HCT116 (cell line): ENCODE data around the gene APAF1. TPM values are rescaled to one million over a fixed set of nuclear protein-coding genes. Genes with fewer than 3 reads are reported as not detected.

Experiments
- ATAC-seq: fragments of 200-7000 bp; cut with Tn5 transposase; 2 replicates; pipeline ENCODE4 v1.9.1; 2020; ENCODE audit warnings: mild to moderate bottlenecking, moderate library complexity
- BruUV-seq: library from RNA; stranded (reverse); fragments of 400-500 nt; replicated peaks from 2 replicates; lab custom pipeline; 2021; lab: Mats Ljungman, UMichigan
- CTCF ChIA-PET: fragments of 300-600 bp; sonication (Branson Sonifier 250); formaldehyde crosslinking; loops from one replicate; lab custom pipeline; 2021; ENCODE audit warnings: antibody characterized with exemption; lab: Charles Lee
- POLR2A ChIA-PET: fragments of 300-600, 350-600 bp; sonication (Branson Sonifier 250); formaldehyde crosslinking; loops from one replicate; lab custom pipeline; 2021; ENCODE audit warnings: antibody characterized with exemption; lab: Charles Lee
- RAD21 ChIA-PET, 2 experiments: fragments of 300-600 bp; sonication (Branson Sonifier 250); formaldehyde crosslinking; loops; one replicate each; lab custom pipeline; 2023; ENCODE audit warnings: low total read pairs in 2 of 2; ENCODE audit not compliant: uncharacterized antibody in 2 of 2, unreplicated experiment in 2 of 2, low non-redundant PET in 1 of 2; lab: Charles Lee
- DNase-seq: peaks from one replicate; pipeline ENCODE4 v3.0.0-alpha.2; 2010; ENCODE audit warnings: low read depth, low spot score
- H2AFZ ChIP-seq: fragments of 200-600 bp; shearing (Covaris generic), sonication (generic); 2 replicates; pipeline ENCODE4 v1.6.1; 2017; ENCODE audit warnings: low read depth, mixed run types, mixed read lengths, antibody characterized with exemption, low read length; ENCODE audit not compliant: poor library complexity, severe bottlenecking
- H3K27ac ChIP-seq: 2 replicates; pipeline ENCODE4 v1.5.1; 2012; ENCODE audit warnings: low read depth, low read length
- H3K27me3 ChIP-seq: fragments of 200-600 bp; sonication (generic); 2 replicates; pipeline ENCODE4 v1.6.1; 2016; ENCODE audit warnings: mixed run types, low read length, mixed read lengths; ENCODE audit not compliant: insufficient read depth
- H3K36me3 ChIP-seq, 2 experiments: fragments of 200-500 bp in 1 of 2; fragments of 200-600 bp in 1 of 2; sonication (Bioruptor generic) in 1 of 2; sonication (generic) in 1 of 2; 2 replicates each; pipeline versions ENCODE4 v1.5.1 to v1.6.1; 2014 to 2016; ENCODE audit warnings: low read length in 2 of 2, inconsistent platforms in 1 of 2, mixed read lengths in 1 of 2, mixed run types in 1 of 2; ENCODE audit not compliant: insufficient read depth in 2 of 2, control insufficient read depth in 1 of 2
- H3K4me1 ChIP-seq, 2 experiments: fragments of 200-600 bp in 1 of 2; sonication (generic) in 1 of 2; 2 replicates each; pipeline versions ENCODE4 v1.5.1 to v1.6.1; 2012 to 2017; ENCODE audit warnings: low read length in 2 of 2, inconsistent platforms in 1 of 2, mild to moderate bottlenecking in 1 of 2, mixed read lengths in 1 of 2, mixed run types in 1 of 2, moderate library complexity in 1 of 2; ENCODE audit not compliant: insufficient read depth in 2 of 2, control insufficient read depth in 1 of 2
- H3K4me2 ChIP-seq: fragments of 200-600 bp; sonication (generic); 2 replicates; pipeline ENCODE4 v1.6.1; 2017; ENCODE audit warnings: mixed run types, low read length, mixed read lengths
- H3K4me3 ChIP-seq, 2 experiments: fragments of 200-600 bp in 1 of 2; sonication (generic) in 1 of 2; replicated peaks in 1 of 2; 2 replicates each; pipeline ENCODE4 v1.5.1; 2011 to 2016; ENCODE audit warnings: low read length in 2 of 2, control low read depth in 1 of 2, low read depth in 1 of 2, mild to moderate bottlenecking in 1 of 2, mixed read lengths in 1 of 2, mixed run types in 1 of 2
- H3K79me2 ChIP-seq: fragments of 200-600 bp; sonication (generic); 2 replicates; pipeline ENCODE4 v1.6.1; 2017; ENCODE audit warnings: mild to moderate bottlenecking, mixed run types, low read length, moderate library complexity, mixed read lengths; ENCODE audit not compliant: insufficient read depth
- H3K9ac ChIP-seq: fragments of 200-600 bp; sonication (generic); 2 replicates; pipeline ENCODE4 v1.6.1; 2016; ENCODE audit warnings: low read length, mixed read lengths
- H3K9me2 ChIP-seq: fragments of 200-600 bp; sonication (generic), shearing (Covaris generic); 2 replicates; pipeline ENCODE4 v1.6.1; 2017; ENCODE audit warnings: mixed run types, mild to moderate bottlenecking, moderate library complexity; ENCODE audit not compliant: insufficient read depth
- H3K9me3 ChIP-seq, 2 experiments: fragments of 200-500 bp in 1 of 2; fragments of 200-600 bp in 1 of 2; sonication (Bioruptor generic) in 1 of 2; sonication (generic) in 1 of 2; 2 replicates each; pipeline ENCODE4 v1.6.1; 2014 to 2017; ENCODE audit warnings: low read length in 2 of 2, mixed read lengths in 2 of 2, inconsistent platforms in 1 of 2, low read depth in 1 of 2, mild to moderate bottlenecking in 1 of 2, mixed run types in 1 of 2, moderate library complexity in 1 of 2; ENCODE audit not compliant: control insufficient read depth in 1 of 2, insufficient read depth in 1 of 2
- H4K20me1 ChIP-seq: fragments of 200-600 bp; sonication (generic), shearing (Covaris generic); 2 replicates; pipeline ENCODE4 v1.6.1; 2017; ENCODE audit warnings: mixed run types, mild to moderate bottlenecking, moderate library complexity; ENCODE audit not compliant: insufficient read depth
- ATF3 ChIP-seq: IDR thresholded peaks from 2 replicates; pipeline ENCODE4 v1.6.1; 2012
- CEBPB ChIP-seq: IDR thresholded peaks from 2 replicates; pipeline ENCODE4 v1.6.1; 2012; ENCODE audit warnings: low read depth
- CTCF ChIP-seq, 3 experiments: fragments of 200-600 bp in 1 of 3; sonication (generic) in 1 of 3; IDR thresholded peaks in 2 of 3; conservative IDR thresholded peaks in 1 of 3; 2 replicates each; pipeline ENCODE4 v1.5.1; 2012 to 2017; ENCODE audit warnings: low read depth in 2 of 3, low read length in 2 of 3, antibody characterized with exemption in 1 of 3, borderline replicate concordance in 1 of 3, control low read depth in 1 of 3, mild to moderate bottlenecking in 1 of 3, mixed read lengths in 1 of 3, mixed run types in 1 of 3, moderate library complexity in 1 of 3; ENCODE audit not compliant: insufficient read depth in 1 of 3
- EZH2phosphoT487 ChIP-seq: fragments of 200-600 bp; IDR thresholded peaks from 2 replicates; pipeline ENCODE4 v1.6.1; 2018; ENCODE audit warnings: antibody characterized with exemption, borderline replicate concordance
- JUND ChIP-seq: IDR thresholded peaks from 2 replicates; pipeline ENCODE4 v1.6.1; 2012
- POLR2A ChIP-seq: IDR thresholded peaks from 2 replicates; pipeline ENCODE4 v1.7.0; 2011; ENCODE audit warnings: borderline replicate concordance; ENCODE audit not compliant: insufficient read depth, insufficient read length; ENCODE audit errors: extremely low read depth
- RAD21 ChIP-seq: IDR thresholded peaks from 2 replicates; pipeline ENCODE4 v1.6.1; 2012; ENCODE audit warnings: low read depth, mild to moderate bottlenecking
- REST ChIP-seq: IDR thresholded peaks from 2 replicates; pipeline ENCODE4 v1.6.1; 2012; ENCODE audit warnings: low read depth
- SIN3A ChIP-seq: IDR thresholded peaks from 2 replicates; pipeline ENCODE4 v1.6.1; 2012; ENCODE audit warnings: low read depth
- SRF ChIP-seq: IDR thresholded peaks from 2 replicates; pipeline ENCODE4 v1.6.1; 2012; ENCODE audit warnings: low read depth
- ZBTB33 ChIP-seq: IDR thresholded peaks from 2 replicates; pipeline ENCODE4 v1.6.1; 2011; ENCODE audit warnings: mild to moderate bottlenecking, low read length, moderate library complexity; ENCODE audit not compliant: insufficient replicate concordance; ENCODE audit errors: extremely low read depth
- ZFX ChIP-seq: fragments of 450-650 bp; IDR thresholded peaks from 2 replicates; pipeline ENCODE4 v1.6.1; 2017
- intact Hi-C: fragments of 100-400 bp; cut with micrococcal nuclease; formaldehyde crosslinking; loops from 2 replicates; pipeline ENCODE4 v1.10.0; 2022
- total RNA-seq: library from RNA; stranded (reverse); gene quantifications from one replicate; pipeline ENCODE4 v1.2.1, GENCODE V29; 2021; ENCODE audit not compliant: unreplicated experiment

APAF1 gene
- total RNA-seq, 1 experiment from 2014 or later: 13.9 TPM

GRCh38 chr12:98601924-98602323, 43.2 kb upstream of the APAF1 start:
- Histone ChIP-seq H3K9me2 (no peaks in the 10 kb centered on the region), H3K9ac (no peak overlapping the region), H3K79me2 (peaks cover 32% of the 10 kb centered on the region), H3K4me3 (no peak overlapping the region), H3K27ac (no peak overlapping the region), H3K9me3 (no peaks in the 10 kb centered on the region), H3K4me1 (no peaks in the 10 kb centered on the region), H3K27me3 (no peaks in the 10 kb centered on the region), H4K20me1 (peaks cover 34% of the 10 kb centered on the region; the same call in 1 of the 2 replicates), H3K36me3 (peaks cover 54% of the 10 kb centered on the region in 2 experiments), H2AFZ (no peak overlapping the region), H3K4me2 (no peak overlapping the region)
- CTCF ChIA-PET: interaction anchor here (1.5 kb wide), 1 partner anchor 397 kb away, joined by 3 read pairs; no protein-coding TSS in a partner anchor
- TF ChIP-seq CEBPB (no peak), CTCF (IDR thresholded peaks at IDR 0.05 in 2 of 3, conservative IDR thresholded peaks at IDR 0.05 in 1 of 3; ENCODE audit: borderline replicate concordance in 1 of 3, insufficient read depth in 1 of 3, low read depth in 2 of 3, low read length in 2 of 3) (no peak), ZBTB33 (no peak), REST (no peak), SRF (no peak), RAD21 (no peak), EZH2phosphoT487 (no peak), ZFX (no peak), JUND (no peak), ATF3 (no peak), SIN3A (no peak), POLR2A (no peak)
- RAD21 ChIA-PET: no interaction called here
- no peak for ATAC-seq
- intact Hi-C loops: no loop called here
- POLR2A ChIA-PET: interaction anchor here (1.9 kb wide), 1 partner anchor 9 kb away, joined by 6 read pairs; the partner anchor contains the start of gene SLC25A3
- DNase-seq: no peak
- no TSS peak for BruUV-seq
